ENCODE results near the gene SYT17.

DNA sequence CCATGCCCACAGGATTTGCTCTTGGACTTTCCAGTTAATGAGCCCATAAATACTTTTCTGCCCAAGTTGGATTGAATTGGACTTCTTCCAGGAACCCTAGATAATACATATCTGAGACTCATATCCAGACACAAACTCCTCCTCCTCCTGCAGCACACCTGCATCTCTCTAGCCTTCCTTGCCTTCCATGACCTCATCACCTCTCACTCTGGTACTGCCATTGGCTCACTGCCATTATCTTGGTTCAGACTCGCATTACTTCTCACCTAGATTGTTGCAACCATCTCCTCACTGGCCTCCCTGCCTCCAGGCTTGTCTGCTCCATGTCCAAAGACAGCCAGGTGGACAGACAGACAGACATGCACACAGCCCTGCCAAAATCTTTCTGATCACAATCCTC is 4.8 kb upstream of the SYT17 start:
- no peak for TF ChIP-seq POLR2AphosphoS5 (IDR thresholded peaks at IDR 0.05; ENCODE audit: low read depth, low read length)
- TF ChIP-seq, protein P1, sequence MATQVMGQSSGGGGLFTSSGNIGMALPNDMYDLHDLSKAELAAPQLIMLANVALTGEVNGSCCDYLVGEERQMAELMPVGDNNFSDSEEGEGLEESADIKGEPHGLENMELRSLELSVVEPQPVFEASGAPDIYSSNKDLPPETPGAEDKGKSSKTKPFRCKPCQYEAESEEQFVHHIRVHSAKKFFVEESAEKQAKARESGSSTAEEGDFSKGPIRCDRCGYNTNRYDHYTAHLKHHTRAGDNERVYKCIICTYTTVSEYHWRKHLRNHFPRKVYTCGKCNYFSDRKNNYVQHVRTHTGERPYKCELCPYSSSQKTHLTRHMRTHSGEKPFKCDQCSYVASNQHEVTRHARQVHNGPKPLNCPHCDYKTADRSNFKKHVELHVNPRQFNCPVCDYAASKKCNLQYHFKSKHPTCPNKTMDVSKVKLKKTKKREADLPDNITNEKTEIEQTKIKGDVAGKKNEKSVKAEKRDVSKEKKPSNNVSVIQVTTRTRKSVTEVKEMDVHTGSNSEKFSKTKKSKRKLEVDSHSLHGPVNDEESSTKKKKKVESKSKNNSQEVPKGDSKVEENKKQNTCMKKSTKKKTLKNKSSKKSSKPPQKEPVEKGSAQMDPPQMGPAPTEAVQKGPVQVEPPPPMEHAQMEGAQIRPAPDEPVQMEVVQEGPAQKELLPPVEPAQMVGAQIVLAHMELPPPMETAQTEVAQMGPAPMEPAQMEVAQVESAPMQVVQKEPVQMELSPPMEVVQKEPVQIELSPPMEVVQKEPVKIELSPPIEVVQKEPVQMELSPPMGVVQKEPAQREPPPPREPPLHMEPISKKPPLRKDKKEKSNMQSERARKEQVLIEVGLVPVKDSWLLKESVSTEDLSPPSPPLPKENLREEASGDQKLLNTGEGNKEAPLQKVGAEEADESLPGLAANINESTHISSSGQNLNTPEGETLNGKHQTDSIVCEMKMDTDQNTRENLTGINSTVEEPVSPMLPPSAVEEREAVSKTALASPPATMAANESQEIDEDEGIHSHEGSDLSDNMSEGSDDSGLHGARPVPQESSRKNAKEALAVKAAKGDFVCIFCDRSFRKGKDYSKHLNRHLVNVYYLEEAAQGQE (IDR thresholded peaks at IDR 0.05; ENCODE audit: insufficient read depth in 1 of 2, low read depth in 2 of 2, low read length in 2 of 2): no peak
- no peak for TF ChIP-seq TAF1 (IDR thresholded peaks at IDR 0.05; ENCODE audit: borderline replicate concordance, insufficient read depth, low read length)
- no peak for TF ChIP-seq SIN3A (IDR thresholded peaks at IDR 0.05; ENCODE audit: borderline replicate concordance, insufficient read depth, low read length)
